ENCODE measurements around the gene PLBD2.

PLBD2 gene

DNA sequence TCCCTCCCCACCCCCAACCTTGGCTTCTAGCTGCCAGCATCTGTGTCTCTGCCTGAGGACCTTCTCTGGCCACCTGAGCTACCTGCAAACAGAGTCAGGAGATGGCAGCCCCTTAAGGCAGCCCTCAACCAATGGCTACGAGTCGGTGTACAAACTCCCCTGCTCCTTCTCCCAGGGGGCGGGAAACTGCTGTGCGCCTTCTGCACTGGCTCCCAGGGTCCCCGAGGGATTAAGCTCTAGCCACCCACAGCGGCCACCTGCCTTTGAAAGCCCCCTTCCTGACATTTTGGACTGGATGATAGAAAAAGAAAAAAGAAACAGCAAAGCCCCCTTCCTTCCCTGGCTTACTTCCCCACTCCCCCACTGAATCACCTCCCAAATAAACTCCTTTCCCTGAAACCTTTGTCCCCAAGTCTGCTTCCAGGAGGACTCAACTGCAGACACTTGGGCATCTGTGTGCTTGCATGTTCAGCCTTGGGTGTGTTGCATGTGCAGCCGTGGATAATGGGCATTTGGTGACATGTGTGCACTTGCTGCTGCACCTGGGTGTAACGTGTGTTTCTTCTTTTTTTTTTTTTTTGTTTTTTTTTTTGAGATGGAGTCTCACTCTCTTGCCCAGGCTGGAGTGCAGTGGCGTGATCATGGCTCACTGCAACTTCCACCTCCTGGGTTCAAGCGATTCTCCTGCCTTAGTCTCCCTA, 39.3 kb downstream of the PLBD2 start:
- no peak for DNase-seq

DNA sequence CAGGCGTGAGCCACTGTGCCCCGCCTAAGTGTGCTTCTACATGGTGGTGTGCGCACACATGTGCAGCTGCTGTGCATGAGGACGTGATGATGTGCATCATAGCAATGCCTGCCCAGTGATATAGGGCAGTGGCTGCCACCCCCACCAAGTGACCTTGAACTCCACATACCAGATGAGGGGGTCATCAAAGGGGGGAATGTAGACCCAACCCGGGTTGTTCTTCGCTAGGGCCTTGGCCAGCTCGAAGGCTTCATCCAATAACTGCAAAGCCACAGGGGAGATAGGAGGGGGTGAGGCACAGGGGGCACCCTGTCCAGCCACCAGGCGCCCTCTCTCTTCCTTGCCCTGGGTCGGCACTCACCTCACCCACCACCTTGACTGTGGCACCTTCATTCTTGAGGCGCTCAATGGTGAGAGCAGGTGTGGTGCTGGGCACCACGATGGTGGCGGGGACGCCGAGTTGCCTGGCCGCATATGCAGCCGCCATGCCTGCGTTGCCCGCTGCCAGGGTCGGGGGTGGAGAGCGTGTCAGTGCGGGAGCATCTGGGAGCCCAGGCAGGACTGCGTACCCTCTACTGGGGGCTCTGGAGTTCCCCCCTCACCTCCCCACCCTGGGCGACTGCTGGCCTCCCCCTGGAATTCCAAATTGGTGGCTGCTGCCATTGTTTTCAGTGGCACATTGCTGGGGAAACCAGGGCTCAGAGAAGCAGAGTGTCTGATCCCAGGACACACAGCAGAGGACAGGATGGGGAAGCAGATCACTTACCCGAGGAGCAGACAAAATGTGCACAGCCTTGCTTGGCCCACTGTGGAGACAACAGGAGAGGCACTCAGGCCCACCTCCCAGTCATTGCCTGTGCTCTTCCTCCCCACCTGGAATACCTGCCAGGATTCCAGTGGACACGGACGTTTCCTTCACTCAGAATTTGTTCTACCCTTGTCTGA, 40.2 kb downstream of the PLBD2 start:
- DNase-seq, result no peak

DNA sequence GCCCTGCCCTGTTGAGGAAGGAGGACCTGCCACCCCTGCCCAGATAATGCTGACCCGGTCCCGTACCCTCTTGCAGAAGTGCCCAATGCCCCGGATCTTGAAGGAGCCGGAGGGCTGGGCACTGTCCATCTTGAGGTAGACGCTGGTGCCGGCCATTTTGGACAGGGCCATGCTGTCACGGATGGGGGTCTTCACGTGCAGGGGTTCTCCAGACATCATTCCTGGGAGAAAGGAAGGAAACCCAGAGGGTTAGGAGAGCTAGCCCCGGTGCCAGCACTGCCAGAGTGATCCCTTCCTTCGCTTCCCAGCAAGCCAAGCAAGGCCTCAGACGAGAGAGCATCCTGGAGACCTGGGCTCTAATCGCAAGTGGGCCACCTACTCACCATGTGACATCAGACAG, 41.1 kb downstream of the PLBD2 start:
- no peak for DNase-seq

DNA sequence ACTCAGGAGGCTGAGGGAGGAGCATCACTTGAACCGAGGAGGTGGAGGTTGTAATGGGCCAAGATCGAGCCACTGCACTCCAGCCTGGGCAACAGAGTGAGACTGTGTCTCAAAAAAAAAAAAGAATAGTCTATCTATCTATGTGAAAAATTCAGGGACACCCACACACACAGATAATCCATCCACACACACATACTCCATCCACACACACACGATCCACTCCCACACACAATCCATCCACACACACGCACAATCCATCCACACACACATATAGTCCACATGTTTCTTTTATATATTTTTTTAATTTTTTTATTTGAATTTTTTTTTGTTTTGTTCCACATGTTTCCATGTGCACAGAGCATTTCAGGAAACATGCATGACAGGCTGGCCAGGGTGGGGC, 42.0 kb downstream of the PLBD2 start:
- no peak for DNase-seq

DNA sequence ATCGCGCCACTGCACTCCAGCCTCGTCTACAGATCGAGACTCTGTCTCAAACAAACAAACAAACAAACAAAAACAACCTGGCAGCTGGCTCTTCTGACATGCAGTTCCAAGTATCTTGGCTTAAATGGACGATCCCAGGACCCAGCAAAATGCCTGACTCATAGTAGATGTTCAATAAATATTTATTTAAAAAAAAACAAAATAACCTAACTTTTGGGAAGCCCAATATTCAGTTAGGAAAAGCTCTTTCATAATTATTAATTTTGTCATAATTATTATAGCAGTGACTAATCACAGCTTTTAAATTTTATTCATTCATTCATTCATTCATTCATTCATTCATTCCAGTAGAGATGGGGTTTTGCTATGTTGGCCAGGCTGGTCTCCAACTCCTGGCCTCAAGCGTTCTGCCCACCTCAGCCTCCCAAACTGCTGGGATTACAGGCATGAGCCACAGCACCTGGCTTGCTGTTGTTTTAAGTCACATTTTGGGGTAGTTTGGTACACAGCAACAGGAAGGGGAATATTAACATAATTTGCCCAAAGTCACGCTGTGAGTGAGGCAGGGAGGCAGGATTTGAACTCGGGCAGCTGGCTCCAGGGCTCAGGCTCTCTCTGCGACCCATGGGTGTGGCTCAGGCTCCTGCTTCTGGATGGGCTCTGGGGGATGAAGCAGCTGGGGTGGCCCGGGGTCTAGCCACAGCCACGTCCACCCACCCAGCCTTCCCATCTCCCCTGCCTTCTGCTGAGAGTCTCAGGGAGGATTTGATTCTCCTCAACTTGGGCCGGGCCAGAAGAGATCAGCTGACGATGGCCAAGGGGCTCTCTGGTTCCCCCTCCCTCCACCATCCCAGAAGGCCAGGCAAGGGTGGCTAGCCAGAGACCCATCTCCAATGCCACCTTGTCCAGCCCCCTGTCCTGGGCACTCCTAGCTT, 42.9 kb downstream of the PLBD2 start:
- no peak for DNase-seq

DNA sequence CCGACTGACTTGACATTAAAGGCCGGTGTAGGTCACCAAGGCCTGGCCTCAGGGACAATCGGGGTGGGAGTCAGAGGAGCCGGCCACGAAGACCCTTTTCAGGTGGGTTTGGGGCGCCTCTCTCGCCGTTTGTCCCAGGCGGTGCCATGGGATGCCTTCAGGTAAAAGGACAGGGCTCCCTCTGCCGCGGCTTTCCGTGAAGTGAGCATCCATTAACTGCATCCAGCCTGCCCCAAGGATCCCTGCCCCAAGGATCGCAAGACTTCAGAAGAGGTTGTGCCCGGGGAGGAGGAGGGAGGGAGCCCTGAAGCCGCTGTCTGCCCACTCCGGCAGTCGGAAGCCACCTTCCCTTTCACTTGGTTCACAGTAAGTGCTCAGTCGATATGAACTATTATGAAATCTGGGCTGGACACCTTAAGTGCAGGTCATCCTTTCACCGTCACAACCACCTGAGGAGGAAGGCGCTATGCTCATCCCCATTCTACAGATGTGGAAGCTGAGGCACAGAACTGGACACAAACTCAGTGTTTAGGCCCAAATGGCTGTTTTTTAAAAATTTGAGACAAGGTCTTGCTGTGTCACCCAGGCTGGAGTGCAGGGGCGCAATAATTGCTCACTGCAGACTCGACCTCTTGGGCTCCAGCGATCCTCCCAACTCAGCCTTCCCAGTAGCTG, 44.3 kb downstream of the PLBD2 start:
- no peak for DNase-seq

DNA sequence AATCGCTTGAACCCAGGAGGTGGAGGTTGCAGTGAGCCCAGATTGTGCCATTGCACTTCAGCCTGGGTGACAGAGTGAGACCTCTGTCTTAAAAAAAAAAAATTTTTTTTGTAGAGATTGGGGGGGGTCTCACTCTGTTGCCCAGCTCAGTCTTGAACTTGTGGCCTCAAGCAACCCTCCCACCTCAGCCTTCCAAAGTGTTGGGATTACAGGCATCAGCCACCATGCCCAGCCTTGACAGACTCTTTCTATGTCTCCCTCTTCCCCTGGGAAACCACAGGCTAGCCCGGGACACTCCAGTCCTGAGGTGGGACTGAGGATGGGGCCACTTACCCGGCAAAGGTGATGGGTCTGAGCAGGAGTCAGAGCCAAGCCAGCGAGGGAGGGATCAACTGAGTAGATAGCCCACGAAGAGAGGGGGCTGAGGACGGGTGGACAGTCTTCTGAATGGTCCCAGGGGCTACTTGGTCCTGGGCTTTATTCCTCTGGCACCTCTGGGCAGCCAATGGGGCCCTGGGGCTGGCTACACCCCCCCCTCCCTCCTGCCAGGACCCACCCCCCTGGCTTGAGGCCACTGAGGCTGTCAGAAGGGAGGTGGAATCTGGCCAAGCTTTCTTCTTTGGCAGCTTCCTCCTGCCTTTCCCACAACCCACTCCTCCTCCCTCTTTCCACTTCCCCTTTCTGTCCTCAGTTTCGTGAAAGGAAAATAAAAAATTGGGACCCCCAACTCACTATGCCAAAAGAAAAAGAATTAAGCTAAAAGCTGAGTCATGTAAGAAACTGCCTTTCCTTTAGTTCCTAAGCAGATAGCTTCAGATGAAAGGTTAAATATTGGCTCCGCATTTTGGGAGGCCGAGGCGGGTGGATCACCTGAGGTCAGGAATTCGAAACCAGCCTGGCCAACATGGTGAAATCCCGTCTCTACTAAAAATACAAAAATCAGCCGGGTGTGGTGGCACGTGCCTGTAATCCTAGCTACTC, 45.3 kb downstream of the PLBD2 start, which contains the start of gene SDS:
Gene SDS, minus strand, starts transcription at position 453 of the 981 bp plus-strand sequence. CDS start 4,179 bp downstream, outside the sequence.
- DNase-seq, result no peak

DNA sequence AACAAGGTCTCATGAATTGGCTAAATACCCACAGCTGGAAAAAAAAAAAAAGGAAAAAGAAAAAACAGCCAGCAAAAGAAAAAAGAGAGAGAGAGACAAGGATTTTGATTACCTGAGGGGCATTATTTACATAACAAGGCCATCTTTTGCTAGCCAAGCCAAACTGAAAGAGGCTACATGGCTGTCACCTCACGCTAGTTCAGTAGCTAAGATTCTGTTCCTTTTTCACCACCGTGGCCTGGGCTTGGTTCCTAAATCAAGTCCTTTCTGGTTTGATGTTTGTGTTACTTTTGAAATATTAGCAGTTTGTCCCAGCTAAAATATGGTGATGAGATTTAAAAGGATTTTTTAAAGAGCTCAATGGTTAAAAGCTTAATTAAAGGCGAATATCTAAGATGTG, 47.3 kb downstream of the PLBD2 start:
- DNase-seq, result no peak

DNA sequence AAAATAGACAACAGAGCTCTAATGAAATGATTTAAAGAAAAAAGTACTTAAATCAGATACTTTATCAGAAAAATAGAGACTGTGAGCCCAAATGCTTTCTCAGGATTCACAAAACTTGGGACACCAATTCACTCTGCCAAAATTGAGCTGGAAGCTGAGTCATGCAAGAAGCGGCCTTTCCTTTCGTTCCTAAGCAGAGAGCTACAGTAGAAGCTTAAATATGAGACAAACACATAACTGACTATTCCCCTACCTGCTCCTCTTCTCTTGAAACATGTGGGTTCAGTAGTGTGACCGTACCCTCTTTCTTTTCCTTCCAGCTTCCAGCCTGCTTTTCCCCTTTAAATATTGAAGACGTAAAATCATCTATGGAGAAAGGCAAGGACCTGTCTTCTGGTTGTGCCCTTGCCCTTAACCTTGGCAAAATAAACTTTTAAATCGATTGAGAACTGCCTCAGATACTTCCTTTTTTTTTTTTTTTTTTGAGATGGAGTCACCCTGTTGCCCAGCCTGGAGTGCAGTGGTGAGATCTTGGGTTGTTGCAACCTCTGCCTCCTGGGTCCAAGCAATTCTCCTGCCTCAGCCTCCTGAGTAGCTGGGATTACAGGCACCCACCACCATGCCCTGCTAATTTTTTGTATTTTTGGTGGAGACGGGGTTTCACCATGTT, 49.7 kb downstream of the PLBD2 start:
- DNase-seq, result no peak

DNA sequence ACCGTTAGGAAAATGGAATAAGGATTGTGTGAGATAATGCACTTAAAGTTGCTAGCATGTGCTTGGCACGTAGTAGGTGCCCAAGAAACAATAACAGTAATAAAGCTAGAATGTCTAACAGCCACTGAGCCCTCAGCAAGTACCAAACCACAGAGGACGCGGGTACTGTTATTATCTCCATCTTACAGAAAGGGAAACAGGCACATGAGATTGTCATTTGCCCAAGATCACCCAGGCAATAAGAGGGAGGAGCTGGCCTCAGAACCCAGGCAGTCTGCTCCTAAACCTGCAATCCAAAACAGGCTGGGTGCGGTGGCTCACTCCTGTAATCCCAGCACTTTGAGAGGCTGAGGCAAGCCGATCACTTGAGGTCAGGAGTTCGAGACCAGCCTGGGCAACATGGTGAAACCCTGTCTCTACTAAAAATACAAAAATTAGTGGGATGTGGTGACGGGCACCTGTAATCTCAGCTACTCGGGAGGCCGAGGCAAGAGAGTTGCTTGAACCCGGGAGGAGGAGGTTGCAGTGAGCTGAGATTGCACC, 50.4 kb downstream of the PLBD2 start:
- DNase-seq, result no peak

DNA sequence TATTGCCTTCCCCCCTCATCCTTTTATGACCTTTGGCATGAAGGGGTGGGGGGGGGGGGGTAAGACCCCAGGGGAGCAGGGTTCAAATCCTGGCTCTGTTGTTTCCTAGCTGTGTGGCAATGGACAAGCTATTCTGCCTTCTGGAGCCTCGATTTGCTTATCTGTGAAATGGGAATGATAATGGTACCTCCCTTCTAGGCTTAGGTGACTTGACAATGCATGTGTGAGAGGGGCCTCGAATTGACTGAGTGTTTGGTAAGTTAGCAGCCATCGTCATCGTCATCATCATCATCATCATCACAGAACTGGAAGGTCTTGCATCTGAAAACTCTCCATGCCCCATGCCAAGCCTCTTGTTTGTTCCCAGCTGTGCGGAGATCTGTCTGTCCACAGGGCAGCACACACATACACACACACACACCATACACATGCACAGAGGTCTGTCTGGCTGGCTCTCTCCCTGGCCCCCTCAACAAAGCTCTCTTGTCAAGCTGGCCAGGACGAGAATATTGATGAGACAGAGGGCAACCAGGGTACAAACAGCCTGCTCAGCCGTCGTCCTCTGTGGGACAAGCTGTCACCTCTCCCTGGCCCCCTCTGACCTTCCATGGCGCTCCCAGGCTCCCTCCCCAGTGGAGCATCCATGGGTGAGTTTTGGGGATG, 51.2 kb downstream of the PLBD2 start:
- DNase-seq, result no peak

DNA sequence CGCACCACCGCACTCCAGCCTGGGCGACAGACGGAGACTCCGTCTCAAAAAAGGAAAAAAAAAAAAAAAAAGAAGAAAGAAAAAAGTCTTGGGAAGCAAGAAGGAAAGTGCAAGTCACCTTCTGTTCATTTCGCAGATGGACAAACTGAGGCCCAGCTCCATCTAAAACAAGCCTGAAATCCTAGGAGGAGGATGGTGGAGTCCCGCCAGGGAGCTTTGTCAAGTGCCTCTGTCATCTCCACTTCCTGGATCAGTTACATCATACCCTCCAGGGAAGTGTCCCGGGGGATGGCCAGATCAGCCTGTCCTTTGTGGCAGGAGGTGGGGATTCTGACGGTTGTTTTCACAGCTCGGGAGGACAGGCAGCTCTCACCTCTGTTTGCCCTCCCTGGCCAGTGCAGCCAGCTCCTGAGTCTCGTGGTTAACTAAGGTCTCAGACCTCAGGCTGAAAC, 55.1 kb downstream of the PLBD2 start:
- DNase-seq, result no peak

DNA sequence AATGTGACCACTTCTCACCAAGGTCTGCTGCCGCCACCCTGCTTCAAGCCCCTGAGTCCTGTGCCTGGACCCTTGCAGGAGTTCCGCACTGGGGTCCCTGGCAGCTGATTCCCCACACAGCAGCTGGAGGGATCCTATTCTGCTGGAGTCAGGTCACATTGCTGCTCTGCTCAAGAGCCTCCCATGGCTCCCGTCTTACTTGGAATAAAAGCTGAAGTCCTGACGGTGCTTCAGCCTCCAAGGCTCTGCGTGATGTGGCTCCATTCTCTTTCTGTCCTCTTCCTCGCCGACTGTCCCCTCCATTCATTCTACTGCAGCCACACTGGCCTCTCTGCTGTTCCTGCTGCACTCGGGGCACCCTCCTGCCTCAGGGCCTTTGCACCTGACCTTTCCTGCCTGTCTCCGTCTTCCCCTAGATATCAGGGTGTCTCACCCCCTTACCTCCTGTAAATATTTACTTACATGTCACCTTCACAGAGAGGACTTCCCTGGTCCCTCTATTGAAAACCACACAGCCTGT, 56.2 kb downstream of the PLBD2 start:
- no peak for DNase-seq

DNA sequence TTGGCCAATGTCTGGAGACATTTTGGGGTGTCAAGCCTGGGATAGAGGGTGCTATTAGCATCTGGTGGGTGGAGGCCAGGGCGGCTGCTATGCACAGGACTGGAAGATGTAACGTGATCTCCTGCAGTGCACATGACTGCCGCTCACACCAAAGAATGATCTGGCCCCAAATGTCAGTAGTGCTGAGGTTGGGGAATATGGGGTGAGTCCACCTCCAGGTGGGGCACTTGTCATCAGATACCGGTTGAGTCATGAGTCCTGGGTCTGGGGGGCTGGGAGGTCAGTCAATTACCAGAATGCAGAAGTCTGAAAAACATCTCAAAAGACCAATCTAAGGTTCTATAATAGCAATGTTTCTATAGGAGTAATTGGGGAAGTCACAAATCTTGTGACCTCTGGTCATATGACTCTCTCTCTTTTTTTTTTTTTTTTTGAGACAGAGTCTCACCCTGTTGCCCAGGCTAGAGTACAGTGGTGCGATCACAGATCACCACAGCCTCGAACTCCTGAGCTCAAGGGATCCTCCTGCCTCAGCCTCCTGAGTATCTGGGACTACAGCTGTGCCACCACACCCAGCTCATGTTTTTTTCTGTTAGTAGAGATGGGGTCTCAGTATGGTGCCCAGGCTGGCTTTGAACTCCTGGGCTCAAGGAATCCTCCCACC, 57.8 kb downstream of the PLBD2 start:
- DNase-seq, result no peak

DNA sequence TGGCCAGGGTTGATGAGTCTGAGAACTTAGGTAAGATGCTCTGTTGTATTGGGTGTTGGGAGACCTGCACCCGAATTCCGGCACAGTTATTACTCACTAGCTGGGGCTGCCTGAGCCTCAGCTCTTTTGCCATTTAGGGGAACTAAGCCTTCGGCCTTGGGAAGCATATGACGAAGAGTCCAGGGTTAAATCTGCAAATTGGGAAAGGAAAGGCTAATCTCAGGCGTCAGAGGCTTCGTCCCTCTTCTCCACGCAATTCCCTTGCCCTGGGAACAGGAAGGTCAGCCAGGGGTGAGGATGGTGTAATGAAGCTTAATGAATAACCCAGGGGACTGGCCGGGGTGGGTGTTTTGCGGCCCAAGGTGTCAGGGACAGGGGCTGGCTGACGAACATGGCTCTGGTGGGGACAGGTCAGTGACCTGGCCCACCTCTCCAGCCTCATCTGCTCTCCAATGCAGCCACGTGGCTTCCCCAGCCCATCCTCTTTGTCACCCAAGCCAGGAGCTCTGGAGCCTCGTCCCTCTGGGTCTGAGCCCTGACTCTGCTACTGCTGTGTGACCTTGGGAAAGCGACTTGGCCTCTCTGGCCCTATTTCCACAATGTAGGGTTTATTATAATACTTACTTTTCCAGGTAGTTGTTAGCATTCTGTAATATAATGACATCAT, 60.0 kb downstream of the PLBD2 start:
- DNase-seq, result no peak

DNA sequence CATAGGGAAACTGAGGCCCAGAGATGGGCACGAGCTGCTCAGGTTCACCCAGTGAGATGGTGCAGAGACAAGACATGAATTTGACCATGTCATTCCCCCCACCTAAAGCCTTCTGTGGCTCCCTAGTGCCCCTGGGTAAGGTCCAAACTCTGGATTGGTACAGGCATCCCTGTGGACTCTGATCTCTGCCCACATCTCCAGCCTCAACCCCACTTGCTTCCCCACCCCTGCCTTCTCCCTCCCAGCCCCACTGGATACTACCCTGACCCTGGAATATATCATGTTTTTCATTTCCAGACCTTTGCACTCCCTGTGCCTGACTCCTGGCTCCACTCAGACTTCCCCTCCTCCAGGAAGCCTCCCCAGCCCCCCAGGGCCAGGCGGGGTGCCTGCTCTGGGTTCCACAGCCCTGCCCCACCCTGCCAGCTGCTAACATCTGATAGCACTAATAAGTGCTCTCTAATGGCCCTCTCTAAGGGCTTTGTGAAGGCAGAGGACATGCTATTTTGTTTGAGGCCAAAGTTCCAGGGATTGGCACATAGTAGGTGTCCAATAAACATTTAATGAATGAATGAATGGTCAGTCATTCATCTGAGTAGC, 62.7 kb downstream of the PLBD2 start:
- no peak for DNase-seq

DNA sequence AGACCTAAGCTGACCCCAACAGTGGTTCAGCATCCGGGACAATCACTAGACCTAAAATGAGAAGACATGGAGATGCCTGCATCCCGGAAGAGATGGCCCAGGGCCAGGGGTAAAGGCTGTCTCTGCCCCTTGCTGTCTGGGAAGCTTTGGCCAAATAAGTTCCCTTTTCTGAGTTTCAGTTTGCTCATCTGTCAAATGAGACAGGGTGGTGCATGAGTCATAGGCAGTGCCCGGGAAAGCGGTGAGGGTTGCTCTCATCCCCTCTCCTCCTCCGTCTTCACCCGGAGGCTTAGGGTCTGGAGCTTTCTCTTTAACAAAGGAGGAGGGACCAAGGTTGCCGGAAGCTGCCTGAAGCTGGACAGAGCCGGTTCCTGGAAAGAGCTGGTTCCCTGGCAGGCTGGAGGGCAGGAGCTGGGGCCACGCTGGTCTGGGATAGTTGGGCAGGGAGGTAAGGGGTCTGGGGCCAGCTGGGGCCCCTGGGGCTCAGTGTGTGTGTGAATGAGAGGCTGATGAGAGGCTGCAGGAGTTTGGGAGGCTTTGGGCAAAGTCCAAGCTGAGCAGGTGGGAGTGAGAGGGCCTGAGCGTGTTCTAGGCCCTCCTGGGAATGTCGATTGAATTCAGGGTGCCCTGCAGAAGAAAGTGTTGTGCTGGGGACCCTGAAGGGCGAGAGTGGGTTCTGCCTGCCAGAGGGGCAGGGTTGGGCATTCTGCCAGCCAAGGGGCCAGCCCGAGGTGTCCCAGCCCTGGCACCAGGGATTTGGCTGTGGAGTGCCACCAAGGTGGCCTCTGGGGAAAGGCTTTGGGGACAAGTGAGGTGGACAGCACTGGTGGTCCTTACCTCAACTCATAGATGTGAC, 63.9 kb downstream of the PLBD2 start, which contains the start of gene SDSL:
Gene SDSL, plus strand, starts transcription at position 351 of the 856 bp plus-strand sequence. CDS start 5,603 bp downstream, outside the sequence.
- no peak for DNase-seq
